H9 (cell line): ENCODE results near the gene GFI1. TPM values are rescaled to one million over a fixed set of nuclear protein-coding genes. Genes with fewer than 3 reads are reported as not detected.

ENCODE experiments used
- DNase-seq: peaks from one replicate; pipeline ENCODE4 v3.0.0-alpha.2; 2017
- H2AFZ ChIP-seq: one replicate; pipeline ENCODE4 v1.6.1; 2013; ENCODE audit warnings: mild to moderate bottlenecking, low read length, control low read depth, moderate library complexity
- H2AK5ac ChIP-seq: 2 replicates; pipeline ENCODE4 v1.6.1; 2013; ENCODE audit warnings: low read length, control low read depth, mixed read lengths; ENCODE audit not compliant: insufficient read length
- H2BK120ac ChIP-seq: one replicate; pipeline ENCODE4 v1.6.1; 2013; ENCODE audit warnings: low read depth, mild to moderate bottlenecking, low read length, control low read depth, inconsistent platforms; ENCODE audit not compliant: poor library complexity, severe bottlenecking
- H2BK12ac ChIP-seq: 2 replicates; pipeline ENCODE4 v1.6.1; 2013; ENCODE audit warnings: low read length, control low read depth, mixed read lengths, low read depth; ENCODE audit not compliant: insufficient read length
- H2BK15ac ChIP-seq: 2 replicates; pipeline ENCODE4 v1.6.1; 2013; ENCODE audit warnings: low read depth, low read length, control low read depth
- H2BK20ac ChIP-seq: one replicate; pipeline ENCODE4 v1.6.1; 2013; ENCODE audit warnings: low read depth, mild to moderate bottlenecking, low read length, control low read depth, inconsistent platforms; ENCODE audit not compliant: poor library complexity, severe bottlenecking
- H2BK5ac ChIP-seq: 2 replicates; pipeline ENCODE4 v1.6.1; 2013; ENCODE audit warnings: low read length, control low read depth, mixed read lengths; ENCODE audit not compliant: insufficient read length
- H3K14ac ChIP-seq: 2 replicates; pipeline ENCODE4 v1.6.1; 2013; ENCODE audit warnings: low read length, control low read depth; ENCODE audit not compliant: insufficient read depth
- H3K18ac ChIP-seq: 2 replicates; pipeline ENCODE4 v1.6.1; 2013; ENCODE audit warnings: low read depth, mild to moderate bottlenecking, mixed read lengths, low read length, control low read depth; ENCODE audit not compliant: insufficient read length
- H3K23ac ChIP-seq: 2 replicates; pipeline ENCODE4 v1.6.1; 2013; ENCODE audit warnings: low read length, control low read depth, mixed read lengths, low read depth; ENCODE audit not compliant: insufficient read length
- H3K23me2 ChIP-seq: 2 replicates; pipeline ENCODE4 v1.6.1; 2013; ENCODE audit warnings: low read depth, mild to moderate bottlenecking, mixed read lengths, low read length, control low read depth; ENCODE audit not compliant: insufficient read length, poor library complexity, severe bottlenecking
- H3K27ac ChIP-seq: 2 replicates; pipeline ENCODE4 v1.5.1; 2013; ENCODE audit warnings: low read length, control low read depth, mixed read lengths, low read depth; ENCODE audit not compliant: insufficient read length
- H3K27me3 ChIP-seq: 2 replicates; pipeline ENCODE4 v1.6.1; 2013; ENCODE audit warnings: low read length, control low read depth, inconsistent platforms; ENCODE audit not compliant: insufficient read depth
- H3K4ac ChIP-seq: 2 replicates; pipeline ENCODE4 v1.6.1; 2013; ENCODE audit warnings: low read depth, mild to moderate bottlenecking, control low read depth, inconsistent platforms, low read length, moderate library complexity
- H3K4me1 ChIP-seq: 2 replicates; pipeline ENCODE4 v1.6.1; 2013; ENCODE audit warnings: low read length, control low read depth, inconsistent platforms; ENCODE audit not compliant: insufficient read depth
- H3K4me2 ChIP-seq: 2 replicates; pipeline ENCODE4 v1.6.1; 2013; ENCODE audit warnings: low read length, control low read depth, mixed read lengths; ENCODE audit not compliant: insufficient read length, insufficient read depth
- H3K56ac ChIP-seq: 2 replicates; pipeline ENCODE4 v1.6.1; 2013; ENCODE audit warnings: low read depth, mild to moderate bottlenecking, mixed read lengths, low read length, control low read depth; ENCODE audit not compliant: insufficient read length
- H3K79me1 ChIP-seq: 2 replicates; pipeline ENCODE4 v1.6.1; 2013; ENCODE audit warnings: low read depth, mild to moderate bottlenecking, moderate library complexity, low read length, control low read depth, inconsistent platforms; ENCODE audit not compliant: insufficient read depth, poor library complexity, severe bottlenecking
- H3K79me2 ChIP-seq: 2 replicates; pipeline ENCODE4 v1.6.1; 2013; ENCODE audit warnings: low read length, control low read depth, inconsistent platforms; ENCODE audit not compliant: insufficient read depth
- H3K9ac ChIP-seq: 2 replicates; pipeline ENCODE4 v1.6.1; 2013; ENCODE audit warnings: low read length, control low read depth, mixed read lengths; ENCODE audit not compliant: insufficient read length; ENCODE audit errors: extremely low read depth
- H3K9me3 ChIP-seq: one replicate; pipeline ENCODE4 v1.6.1; 2013; ENCODE audit warnings: low read depth, low read length, inconsistent platforms; ENCODE audit not compliant: control insufficient read depth
- H3T11ph ChIP-seq: one replicate; pipeline ENCODE4 v1.6.1; 2013; ENCODE audit warnings: mild to moderate bottlenecking, low read length, control low read depth, inconsistent platforms
- H4K20me1 ChIP-seq: one replicate; pipeline ENCODE4 v1.6.1; 2013; ENCODE audit not compliant: control insufficient read depth, insufficient read length, insufficient read depth
- H4K5ac ChIP-seq: 2 replicates; pipeline ENCODE4 v1.6.1; 2013; ENCODE audit warnings: low read depth, mild to moderate bottlenecking, mixed read lengths, low read length, control low read depth; ENCODE audit not compliant: insufficient read length
- H4K8ac ChIP-seq: replicated peaks from 2 replicates; pipeline ENCODE4 v1.6.1; 2013; ENCODE audit warnings: low read length, control low read depth, mixed read lengths, low read depth; ENCODE audit not compliant: insufficient read length
- H4K91ac ChIP-seq: 2 replicates; pipeline ENCODE4 v1.6.1; 2013; ENCODE audit warnings: low read depth, mild to moderate bottlenecking, moderate library complexity, mixed read lengths, low read length, control low read depth; ENCODE audit not compliant: insufficient read length
- H3K27ac Mint-ChIP-seq, 3 experiments: 2 replicates in 2 of 3; 3 replicates in 1 of 3; pipeline ENCODE4 v1.8.0; 2020 to 2021; ENCODE audit warnings: mixed read lengths in 3 of 3, mild to moderate bottlenecking in 1 of 3, moderate library complexity in 1 of 3
- H3K27me3 Mint-ChIP-seq: 2 replicates; pipeline ENCODE4 v1.8.0; 2021; ENCODE audit warnings: low read depth, mild to moderate bottlenecking, moderate library complexity, mixed read lengths
- H3K36me3 Mint-ChIP-seq, 3 experiments: 2 replicates in 2 of 3; 3 replicates in 1 of 3; pipeline ENCODE4 v1.8.0; 2020 to 2021; ENCODE audit warnings: low read depth in 3 of 3, mixed read lengths in 3 of 3; ENCODE audit not compliant: insufficient read depth in 1 of 3
- H3K4me1 Mint-ChIP-seq, 2 experiments: 2 replicates each; pipeline ENCODE4 v1.8.0; 2020; ENCODE audit warnings: mixed read lengths in 2 of 2
- H3K4me3 Mint-ChIP-seq, 2 experiments: 2 replicates in 1 of 2; 3 replicates in 1 of 2; pipeline ENCODE4 v1.8.0; 2020 to 2021; ENCODE audit warnings: mild to moderate bottlenecking in 2 of 2, mixed read lengths in 2 of 2, moderate library complexity in 1 of 2
- H3K9me3 Mint-ChIP-seq, 2 experiments: 2 replicates in 1 of 2; 3 replicates in 1 of 2; pipeline ENCODE4 v1.8.0; 2020; ENCODE audit warnings: mild to moderate bottlenecking in 2 of 2, mixed read lengths in 2 of 2, moderate library complexity in 1 of 2
- WGBS: extraction: QIAGEN DNeasy Blood & Tissue Kit; methylation state at CpG from one replicate; pipeline ENCODE4 v1.1.7; 2013; ENCODE audit warnings: missing lambda C conversion rate, low lambda C conversion rate, mixed read lengths; ENCODE audit not compliant: insufficient read length; ENCODE audit errors: extremely low coverage; 5-methylcytosine and 5-hydroxymethylcytosine counted together
- total RNA-seq: library from RNA; stranded (reverse); gene quantifications from 2 replicates; pipeline ENCODE4 v1.2.1, GENCODE V29; 2021
- TF ChIP-seq, protein P1 (sequence below): fragments of 200-600 bp; sonication (generic); conservative IDR thresholded peaks from 3 replicates; pipeline ENCODE4 v1.8.0; 2021; ENCODE audit warnings: antibody characterized with exemption, mild to moderate bottlenecking

Gene GFI1
- total RNA-seq, 1 experiment from 2014 or later, result 0.11 TPM

GRCh38 chr1:92481599-92481925 is 5.2 kb downstream of the GFI1 start:
- H2BK120ac ChIP-seq, result no peak overlapping the region
- peak overlapping the region; percentile 74 for H3K4me2 ChIP-seq
- no peak overlapping the region for H3K27ac ChIP-seq
- no peak overlapping the region for H2AFZ ChIP-seq
- peak overlapping the region; percentile 53 to 83; a peak in 4 of 5 replicates for H3K4me3 Mint-ChIP-seq
- no peaks in the 10 kb centered on the region for H3K79me2 ChIP-seq
- no peak overlapping the region for H2AK5ac ChIP-seq
- no peak overlapping the region for H4K8ac ChIP-seq
- H4K5ac ChIP-seq, result no peak overlapping the region
- peaks cover 5 to 14% of the 10 kb centered on the region in 2 experiments for H3K9me3 Mint-ChIP-seq
- H3K36me3 Mint-ChIP-seq, result peaks cover 0 to 4% (median 0%) of the 10 kb centered on the region in 3 experiments; a peak in 2 of 7 replicates
- no peak overlapping the region for H4K91ac ChIP-seq
- H3K27ac Mint-ChIP-seq, result no peak overlapping the region
- no CpG with 5 or more reads among the region's 12 CpGs for WGBS
- no peak overlapping the region for H3T11ph ChIP-seq
- no peak overlapping the region for H3K9ac ChIP-seq
- peaks cover 82% of the 10 kb centered on the region for H3K27me3 ChIP-seq
- peaks cover 43% of the 10 kb centered on the region for H3K23me2 ChIP-seq
- no peaks in the 10 kb centered on the region for H3K9me3 ChIP-seq
- no peak for DNase-seq
- H3K14ac ChIP-seq, result no peak overlapping the region
- TF ChIP-seq, protein P1, sequence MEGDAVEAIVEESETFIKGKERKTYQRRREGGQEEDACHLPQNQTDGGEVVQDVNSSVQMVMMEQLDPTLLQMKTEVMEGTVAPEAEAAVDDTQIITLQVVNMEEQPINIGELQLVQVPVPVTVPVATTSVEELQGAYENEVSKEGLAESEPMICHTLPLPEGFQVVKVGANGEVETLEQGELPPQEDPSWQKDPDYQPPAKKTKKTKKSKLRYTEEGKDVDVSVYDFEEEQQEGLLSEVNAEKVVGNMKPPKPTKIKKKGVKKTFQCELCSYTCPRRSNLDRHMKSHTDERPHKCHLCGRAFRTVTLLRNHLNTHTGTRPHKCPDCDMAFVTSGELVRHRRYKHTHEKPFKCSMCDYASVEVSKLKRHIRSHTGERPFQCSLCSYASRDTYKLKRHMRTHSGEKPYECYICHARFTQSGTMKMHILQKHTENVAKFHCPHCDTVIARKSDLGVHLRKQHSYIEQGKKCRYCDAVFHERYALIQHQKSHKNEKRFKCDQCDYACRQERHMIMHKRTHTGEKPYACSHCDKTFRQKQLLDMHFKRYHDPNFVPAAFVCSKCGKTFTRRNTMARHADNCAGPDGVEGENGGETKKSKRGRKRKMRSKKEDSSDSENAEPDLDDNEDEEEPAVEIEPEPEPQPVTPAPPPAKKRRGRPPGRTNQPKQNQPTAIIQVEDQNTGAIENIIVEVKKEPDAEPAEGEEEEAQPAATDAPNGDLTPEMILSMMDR, result no peak
- H3K23ac ChIP-seq, result no peak overlapping the region
- H3K56ac ChIP-seq, result no peak overlapping the region
- H2BK20ac ChIP-seq, result no peak overlapping the region
- no peaks in the 10 kb centered on the region for H3K4me1 ChIP-seq
- H3K27me3 Mint-ChIP-seq, result peaks cover 98% of the 10 kb centered on the region
- no peak overlapping the region for H2BK15ac ChIP-seq
- peaks cover 36 to 48% of the 10 kb centered on the region in 2 experiments for H3K4me1 Mint-ChIP-seq
- no peak overlapping the region for H3K18ac ChIP-seq
- no peak overlapping the region for H2BK12ac ChIP-seq
- H3K4ac ChIP-seq, result no peak overlapping the region
- H3K79me1 ChIP-seq, result no peaks in the 10 kb centered on the region
- H4K20me1 ChIP-seq, result no peaks in the 10 kb centered on the region
- H2BK5ac ChIP-seq, result no peak overlapping the region
